Fibroblast of lung (primary cell): ENCODE data around the gene SERGEF. TPM values are rescaled to one million over a fixed set of nuclear protein-coding genes. Genes with fewer than 3 reads are reported as not detected.
"Not testable (repeated sequence)": the region's sequence is repeated elsewhere in the genome, so short reads cannot be mapped to it uniquely, and the experiment has no call there.

ENCODE experiments used
- DNase-seq, 2 donors: peaks; one replicate each; pipeline versions ENCODE4 v3.0.0 to v3.0.0-alpha.2; 2010; ENCODE audit warnings: low read depth in 2 of 2
- H2AFZ ChIP-seq: 2 replicates; pipeline ENCODE4 v1.5.1; 2012; ENCODE audit warnings: low read length, control low read depth, inconsistent platforms
- H3K27ac ChIP-seq: 2 replicates; pipeline ENCODE4 v1.5.1; 2011; ENCODE audit warnings: low read length, control low read depth; ENCODE audit not compliant: insufficient read depth
- H3K27me3 ChIP-seq: 2 replicates; pipeline ENCODE4 v1.5.1; 2011; ENCODE audit warnings: mild to moderate bottlenecking, low read length; ENCODE audit not compliant: control insufficient read depth, insufficient read depth
- H3K36me3 ChIP-seq: 2 replicates; pipeline ENCODE4 v1.5.1; 2011; ENCODE audit warnings: low read length; ENCODE audit not compliant: control insufficient read depth, insufficient read depth
- H3K4me1 ChIP-seq: 2 replicates; pipeline ENCODE4 v1.5.1; 2011; ENCODE audit warnings: low read length; ENCODE audit not compliant: control insufficient read depth, insufficient read depth; ENCODE audit errors: extremely low read depth
- H3K4me2 ChIP-seq: 2 replicates; pipeline ENCODE4 v1.5.1; 2011; ENCODE audit warnings: low read length, control low read depth; ENCODE audit not compliant: insufficient read depth; ENCODE audit errors: extremely low read depth
- H3K4me3 ChIP-seq, 4 experiments: fragments of 200-600 bp in 1 of 4; sonication (generic) in 1 of 4; replicated peaks in 1 of 4; 2 replicates each; pipeline ENCODE4 v1.5.1; 2011 to 2016; ENCODE audit warnings: low read length in 4 of 4, low read depth in 3 of 4, mild to moderate bottlenecking in 3 of 4, control low read depth in 2 of 4, inconsistent platforms in 1 of 4, mixed read lengths in 1 of 4; ENCODE audit not compliant: insufficient read depth in 1 of 4; ENCODE audit errors: control extremely low read depth in 1 of 4
- H3K79me2 ChIP-seq: 2 replicates; pipeline ENCODE4 v1.5.1; 2012; ENCODE audit warnings: mild to moderate bottlenecking, low read length, inconsistent platforms; ENCODE audit not compliant: control insufficient read depth, insufficient read depth
- H3K9ac ChIP-seq: 2 replicates; pipeline ENCODE4 v1.5.1; 2011; ENCODE audit warnings: mild to moderate bottlenecking, low read length, control low read depth; ENCODE audit not compliant: insufficient read depth
- H3K9me3 ChIP-seq: 2 replicates; pipeline ENCODE4 v1.5.1; 2012; ENCODE audit warnings: low read depth, low read length; ENCODE audit not compliant: control insufficient read depth, insufficient read depth
- H4K20me1 ChIP-seq: 2 replicates; pipeline ENCODE4 v1.5.1; 2011; ENCODE audit warnings: low read length; ENCODE audit not compliant: control insufficient read depth, insufficient read depth; ENCODE audit errors: extremely low read depth
- CTCF ChIP-seq, 2 donors: IDR thresholded peaks in 1 of 2; conservative IDR thresholded peaks in 1 of 2; 1 replicate in 1 of 2; 2 replicates in 1 of 2; pipeline ENCODE4 v1.5.1; 2011 to 2012; ENCODE audit warnings: low read length in 2 of 2, control low read depth in 1 of 2, inconsistent platforms in 1 of 2, low read depth in 1 of 2, mild to moderate bottlenecking in 1 of 2
- EZH2 ChIP-seq: IDR thresholded peaks from 2 replicates; pipeline ENCODE4 v1.5.1; 2012; ENCODE audit warnings: low read length, control low read depth, mild to moderate bottlenecking; ENCODE audit errors: missing control alignments
- polyA plus RNA-seq, 2 donors: library from polyadenylated mRNA; depleted of rRNA in 1 of 2; stranded (reverse) in 1 of 2; unstranded in 1 of 2; fragments of >200 nt; gene quantifications; 2 replicates each; pipeline ENCODE4 v1.2.1, GENCODE V29; 2011 to 2012; ENCODE audit warnings: missing spikeins in 1 of 2
- total RNA-seq: library from RNA; depleted of rRNA; stranded (reverse); fragments of >200 nt; gene quantifications from 2 replicates; pipeline ENCODE4 v1.2.1, GENCODE V29; 2014

SERGEF gene
- total and polyA plus RNA-seq, 2 donors (not counting 1 experiment from before 2014, with no cell fraction given) = 14.5 to 38.5 TPM

- TF ChIP-seq EZH2 (no peak), CTCF (conservative IDR thresholded peaks at IDR 0.05 in 1 of 2, IDR thresholded peaks at IDR 0.05 in 1 of 2; ENCODE audit: low read depth in 1 of 2, low read length in 2 of 2) (no peak)
- Histone ChIP-seq H3K27me3 (no peaks in the 10 kb centered on the region), H3K36me3 (no peaks in the 10 kb centered on the region), H3K4me1 (no peaks in the 10 kb centered on the region), H2AFZ (no peak overlapping the region), H3K27ac (no peak overlapping the region), H3K4me3 (no peak overlapping the region), H3K79me2 (no peaks in the 10 kb centered on the region), H3K4me2 (no peak overlapping the region), H4K20me1 (no peaks in the 10 kb centered on the region), H3K9me3 (no peaks in the 10 kb centered on the region), H3K9ac (no peak overlapping the region)
- no peak for DNase-seq
Observed at GRCh38 chr11:17898782-17899181, 114.1 kb downstream of the SERGEF start.

GRCh38 chr11:17898071-17898470 lies 114.8 kb downstream of the SERGEF start:
- TF ChIP-seq CTCF (conservative IDR thresholded peaks at IDR 0.05 in 1 of 2, IDR thresholded peaks at IDR 0.05 in 1 of 2; ENCODE audit: low read depth in 1 of 2, low read length in 2 of 2) (no peak), EZH2 (no peak)
- no peak overlapping the region for H3K4me2 ChIP-seq
- H2AFZ ChIP-seq = no peak overlapping the region

GRCh38 chr11:17897495-17897894 lies 115.4 kb downstream of the SERGEF start:
- no peaks in the 10 kb centered on the region for H3K27me3 ChIP-seq
- H3K4me1 ChIP-seq = no peaks in the 10 kb centered on the region
- no peaks in the 10 kb centered on the region for H3K79me2 ChIP-seq
- no peaks in the 10 kb centered on the region for H3K36me3 ChIP-seq
- H3K9ac ChIP-seq = no peak overlapping the region
- no peak for DNase-seq
- H3K4me3 ChIP-seq = no peak overlapping the region
- TF ChIP-seq CTCF (conservative IDR thresholded peaks at IDR 0.05 in 1 of 2, IDR thresholded peaks at IDR 0.05 in 1 of 2; ENCODE audit: low read depth in 1 of 2, low read length in 2 of 2) = no peak
- no peak for TF ChIP-seq EZH2
- H3K27ac ChIP-seq = no peak overlapping the region
- H3K9me3 ChIP-seq = no peaks in the 10 kb centered on the region
- no peaks in the 10 kb centered on the region for H4K20me1 ChIP-seq
- no peak overlapping the region for H2AFZ ChIP-seq
- no peak overlapping the region for H3K4me2 ChIP-seq

More at GRCh38 chr11:17898071-17898470, 114.8 kb downstream of the SERGEF start:
- no peak overlapping the region for H3K4me3 ChIP-seq
- no peaks in the 10 kb centered on the region for H3K9me3 ChIP-seq
- H3K79me2 ChIP-seq = no peaks in the 10 kb centered on the region
- H3K9ac ChIP-seq = no peak overlapping the region
- H3K27me3 ChIP-seq = no peaks in the 10 kb centered on the region
- H3K27ac ChIP-seq = no peak overlapping the region
- DNase-seq = no peak
- H3K4me1 ChIP-seq = no peaks in the 10 kb centered on the region
- H4K20me1 ChIP-seq = no peaks in the 10 kb centered on the region
- H3K36me3 ChIP-seq = no peaks in the 10 kb centered on the region

GRCh38 chr11:17896496-17897151 lies 116.2 kb downstream of the SERGEF start:
- not testable (repeated sequence) for H4K20me1 ChIP-seq, H3K79me2 ChIP-seq, H3K9me3 ChIP-seq, H3K4me3 ChIP-seq, H3K36me3 ChIP-seq, H3K4me2 ChIP-seq, H3K27ac ChIP-seq, H3K27me3 ChIP-seq, DNase-seq, H2AFZ ChIP-seq, H3K9ac ChIP-seq, H3K4me1 ChIP-seq
